DMS153 (cell line): ENCODE results near the gene UNC5A.

Source experiments
- DNase-seq: peaks from one replicate; lab custom pipeline; 2025; lab: John Stamatoyannopoulos, UW

UNC5A gene

DNA sequence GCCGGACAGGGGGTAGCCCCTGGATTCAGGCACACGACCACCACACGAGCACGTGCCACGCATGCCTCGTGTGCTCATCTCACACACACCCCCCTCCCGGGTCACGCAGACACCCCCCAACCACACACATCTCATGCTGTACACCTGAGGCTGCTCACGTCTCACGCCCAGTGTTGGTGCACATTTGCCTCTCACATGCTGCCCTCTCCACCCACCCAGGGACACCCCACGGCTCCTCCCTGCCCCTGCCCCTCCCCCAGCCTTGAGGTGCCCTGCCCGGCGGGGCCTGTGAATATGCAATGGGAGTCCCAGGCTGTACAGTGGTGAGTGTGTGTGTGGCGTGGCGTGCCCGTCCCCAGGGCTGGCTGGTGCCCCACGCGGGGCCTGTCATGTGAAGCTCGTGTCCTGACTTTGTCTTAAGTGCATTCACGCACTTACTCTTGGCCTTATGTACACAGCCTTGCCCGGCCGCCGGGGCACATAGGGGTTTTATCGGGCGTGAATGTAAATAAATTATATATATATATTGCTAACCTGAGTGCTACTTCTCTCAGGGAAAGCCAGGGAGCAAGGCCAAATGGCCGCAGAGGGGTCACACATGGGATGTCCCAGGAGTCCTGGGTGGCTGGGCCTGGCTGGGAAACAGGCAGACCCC lies 70.1 kb downstream of the UNC5A start:
- DNase-seq, result no peak

DNA sequence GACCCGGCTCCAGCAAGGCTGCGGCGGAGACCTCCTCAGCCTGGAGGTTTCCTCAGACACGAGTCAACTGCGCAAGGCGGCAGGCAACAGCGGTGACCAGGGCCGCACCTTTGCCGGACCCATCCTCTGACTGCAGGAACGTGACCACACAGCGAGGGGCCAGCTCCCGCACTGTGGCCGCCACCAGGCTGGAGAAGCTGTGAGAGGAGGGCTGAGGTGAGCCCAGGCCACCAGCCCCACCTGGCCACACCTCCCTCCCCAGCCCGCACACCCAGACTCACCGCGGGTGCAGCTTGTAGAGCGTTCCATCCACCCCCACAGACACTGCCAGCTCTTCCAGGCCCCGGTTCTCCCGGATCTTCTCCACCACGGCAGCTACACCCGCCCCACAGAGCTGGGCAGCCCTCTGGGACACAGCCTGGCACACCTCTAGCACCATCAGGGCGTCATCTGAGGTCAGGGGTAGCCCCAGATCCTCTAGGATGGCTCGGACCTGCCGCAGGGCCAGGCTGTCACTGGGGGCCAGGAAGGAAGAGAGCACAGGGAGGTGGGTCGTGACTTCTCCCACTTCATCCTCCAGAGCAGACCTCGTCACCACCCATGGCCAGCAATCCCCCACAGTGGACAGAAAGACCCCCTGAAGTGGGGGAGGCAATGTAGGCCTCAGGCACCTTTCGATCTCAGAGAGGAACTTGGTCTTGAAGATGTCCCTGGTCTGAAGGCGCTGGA lies 70.8 kb downstream of the UNC5A start:
- DNase-seq, result no peak

DNA sequence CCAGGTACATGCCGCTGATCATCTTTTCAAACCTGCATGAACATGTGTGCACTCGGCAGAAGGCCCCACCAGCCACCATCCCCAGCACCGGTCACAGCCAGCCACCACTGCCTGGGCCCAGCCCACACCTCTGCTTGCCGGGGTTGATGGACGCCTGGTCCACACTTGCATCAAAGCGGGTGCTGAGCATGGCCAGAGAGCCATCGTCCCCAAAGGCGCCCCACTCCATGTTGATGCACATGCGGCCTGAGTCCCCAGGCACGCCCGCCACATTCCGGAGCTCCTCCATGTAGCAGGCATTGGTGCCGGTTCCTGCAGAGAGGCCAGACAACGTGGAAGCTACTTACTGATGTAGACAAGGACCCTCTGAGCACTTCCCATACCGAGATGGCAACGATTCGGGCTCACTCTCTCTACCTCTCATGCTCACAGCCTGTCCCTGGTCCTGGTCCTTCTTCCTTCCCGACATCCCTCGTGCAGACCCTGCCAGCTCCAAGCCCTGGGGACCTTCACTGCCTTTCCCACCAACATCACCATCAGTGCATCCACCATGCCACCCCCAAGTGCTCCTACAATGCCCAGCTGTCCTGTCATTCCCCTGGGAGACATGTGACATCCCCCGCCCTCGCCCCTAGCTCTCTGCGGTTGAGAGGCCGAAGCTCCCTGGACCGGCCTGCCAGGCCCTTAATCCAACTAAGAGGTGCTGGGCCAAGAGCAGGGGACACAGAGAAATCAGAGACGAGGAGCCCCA lies 71.6 kb downstream of the UNC5A start:
- DNase-seq, result no peak

DNA sequence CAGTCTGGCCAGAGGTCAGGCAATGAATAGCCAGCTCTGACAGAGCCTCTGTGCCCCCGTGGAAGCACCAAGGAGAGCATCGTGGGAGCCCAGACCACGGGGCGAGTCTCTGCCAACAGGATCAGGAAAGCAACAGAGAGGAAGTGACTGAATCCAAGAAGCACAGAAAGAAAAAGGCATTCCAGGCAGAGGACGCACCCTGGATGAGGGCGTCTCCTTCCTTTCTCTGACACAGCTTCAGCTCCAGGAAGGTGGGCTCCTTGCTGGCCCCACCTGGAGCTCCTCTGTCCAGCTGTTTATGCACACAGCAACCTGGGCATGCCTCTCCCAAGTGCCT lies 72.2 kb downstream of the UNC5A start:
- DNase-seq, result no peak

GRCh38 chr5:176883700-176884570 lies 73.6 kb downstream of the UNC5A start:
- no peak for DNase-seq

DNA sequence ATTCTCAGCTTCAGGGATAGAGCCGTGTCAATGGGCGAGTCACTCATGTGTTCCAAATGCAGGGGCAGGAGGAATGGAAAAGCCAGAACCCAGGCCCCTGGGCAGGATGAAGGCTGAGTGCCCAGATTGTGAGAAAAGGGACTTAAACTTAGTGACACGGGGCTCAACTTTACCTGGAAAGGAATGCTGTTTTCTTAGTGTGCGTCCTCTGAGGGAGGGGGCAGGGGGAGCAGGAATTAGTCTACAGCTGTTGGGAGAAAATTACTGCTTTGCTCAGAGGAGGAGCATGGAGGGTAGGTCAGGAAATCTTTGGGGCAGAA lies 74.2 kb downstream of the UNC5A start:
- no peak for DNase-seq

GRCh38 chr5:176886336-176887251 lies 76.2 kb downstream of the UNC5A start:
- no peak for DNase-seq

- DNase-seq, result no peak
These were observed 77.0 kb downstream of the UNC5A start for GRCh38 chr5:176887252-176887849.

DNA sequence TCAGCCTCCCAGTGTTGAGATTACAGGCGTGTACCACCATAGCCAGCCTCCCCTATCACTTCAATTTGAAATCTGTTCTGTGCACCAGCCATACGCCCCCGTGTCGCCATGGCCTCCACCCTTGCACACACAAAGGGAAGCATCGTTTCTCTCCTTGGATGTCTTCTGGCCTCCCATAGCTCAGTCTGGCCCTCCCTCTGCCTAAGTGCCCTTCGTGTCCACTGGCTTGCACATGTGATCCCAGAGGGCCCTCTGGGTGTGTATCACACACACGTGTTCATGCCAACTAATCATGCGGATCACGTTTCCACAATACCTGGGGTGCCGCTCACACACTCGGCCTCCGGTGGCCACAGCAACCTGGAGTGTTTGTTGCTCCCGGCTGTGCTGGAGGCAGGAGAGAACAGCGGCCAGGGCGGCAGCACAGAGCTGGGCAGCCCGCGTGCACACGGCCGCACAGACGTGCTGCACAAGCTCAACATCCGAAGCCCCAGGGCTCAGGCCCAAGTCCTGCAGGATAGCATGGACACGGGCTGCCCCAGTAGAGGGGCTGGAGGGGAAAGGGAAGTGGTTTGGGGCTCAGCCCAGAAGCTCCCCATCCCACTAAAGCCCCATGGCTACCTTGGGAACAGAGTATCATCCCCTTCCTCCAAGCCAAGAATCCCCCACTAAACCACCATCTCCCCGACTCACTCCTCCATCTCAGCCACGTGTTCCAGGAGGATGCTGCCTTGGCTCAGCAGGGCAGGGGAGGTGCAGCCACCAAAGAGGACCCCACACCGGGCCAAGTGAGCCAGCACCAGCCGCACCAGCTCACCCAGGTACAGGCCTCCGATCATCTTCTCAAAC lies 77.9 kb downstream of the UNC5A start:
- DNase-seq, result no peak

DNA sequence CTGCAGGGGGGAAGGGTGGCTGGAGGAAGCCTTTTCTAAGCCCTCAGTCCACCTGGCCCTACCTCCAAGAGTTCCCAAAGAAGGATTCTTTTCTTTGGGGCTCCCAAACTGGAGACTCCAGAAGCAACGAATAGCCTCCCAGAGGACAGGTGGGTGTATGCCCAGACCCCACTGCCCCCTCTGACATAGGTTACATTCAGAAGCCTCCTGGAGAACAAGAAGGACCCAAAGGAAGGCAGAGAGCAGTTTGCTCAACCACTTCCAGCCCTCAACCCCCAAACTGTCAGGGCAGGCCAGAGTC lies 78.5 kb downstream of the UNC5A start:
- no peak for DNase-seq

DNA sequence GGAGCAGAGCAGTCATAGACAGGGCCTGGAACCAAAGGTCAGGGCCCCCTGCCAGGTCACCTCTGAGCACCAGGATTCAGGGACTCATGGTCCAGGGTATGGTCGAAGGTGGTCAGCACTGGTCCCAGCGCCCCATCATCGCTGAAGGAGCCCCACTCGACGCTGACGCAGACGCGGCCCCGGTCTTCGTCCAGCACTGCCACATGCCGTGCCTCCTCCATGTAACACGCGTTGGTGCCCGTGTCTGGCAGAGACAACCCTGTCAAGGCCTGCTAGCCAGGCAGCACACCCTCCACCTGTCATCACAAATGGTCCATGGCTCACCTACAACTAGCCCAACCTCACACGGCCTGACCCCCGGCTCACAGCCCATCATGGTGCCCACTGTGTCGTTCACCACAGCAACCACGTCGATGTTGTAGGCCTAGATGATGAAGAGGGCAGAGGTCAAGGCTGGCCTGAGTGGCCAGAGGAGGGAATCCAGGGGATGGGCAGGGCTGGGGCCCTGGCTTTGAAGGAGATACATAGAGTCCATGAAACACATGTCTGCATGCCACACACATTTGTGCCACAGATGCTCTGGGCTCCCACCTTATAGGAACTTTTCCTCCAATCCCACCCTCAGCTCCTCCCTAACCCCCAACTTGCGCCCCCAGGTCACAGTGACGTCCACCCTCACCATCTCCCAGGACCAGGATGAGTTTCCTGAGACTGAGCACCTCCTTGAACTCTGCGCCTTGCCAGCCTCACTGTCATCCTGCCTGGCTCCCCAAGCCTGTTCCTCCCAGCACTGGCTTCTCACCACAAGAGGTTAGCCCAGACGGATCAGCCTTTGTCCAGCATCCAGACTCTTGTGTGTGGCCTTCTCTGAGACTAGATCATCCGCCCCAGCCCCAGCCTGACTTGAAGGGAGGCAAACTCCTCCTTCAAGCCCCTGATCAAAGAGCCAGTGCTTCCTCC lies 79.2 kb downstream of the UNC5A start:
- no peak for DNase-seq

DNA sequence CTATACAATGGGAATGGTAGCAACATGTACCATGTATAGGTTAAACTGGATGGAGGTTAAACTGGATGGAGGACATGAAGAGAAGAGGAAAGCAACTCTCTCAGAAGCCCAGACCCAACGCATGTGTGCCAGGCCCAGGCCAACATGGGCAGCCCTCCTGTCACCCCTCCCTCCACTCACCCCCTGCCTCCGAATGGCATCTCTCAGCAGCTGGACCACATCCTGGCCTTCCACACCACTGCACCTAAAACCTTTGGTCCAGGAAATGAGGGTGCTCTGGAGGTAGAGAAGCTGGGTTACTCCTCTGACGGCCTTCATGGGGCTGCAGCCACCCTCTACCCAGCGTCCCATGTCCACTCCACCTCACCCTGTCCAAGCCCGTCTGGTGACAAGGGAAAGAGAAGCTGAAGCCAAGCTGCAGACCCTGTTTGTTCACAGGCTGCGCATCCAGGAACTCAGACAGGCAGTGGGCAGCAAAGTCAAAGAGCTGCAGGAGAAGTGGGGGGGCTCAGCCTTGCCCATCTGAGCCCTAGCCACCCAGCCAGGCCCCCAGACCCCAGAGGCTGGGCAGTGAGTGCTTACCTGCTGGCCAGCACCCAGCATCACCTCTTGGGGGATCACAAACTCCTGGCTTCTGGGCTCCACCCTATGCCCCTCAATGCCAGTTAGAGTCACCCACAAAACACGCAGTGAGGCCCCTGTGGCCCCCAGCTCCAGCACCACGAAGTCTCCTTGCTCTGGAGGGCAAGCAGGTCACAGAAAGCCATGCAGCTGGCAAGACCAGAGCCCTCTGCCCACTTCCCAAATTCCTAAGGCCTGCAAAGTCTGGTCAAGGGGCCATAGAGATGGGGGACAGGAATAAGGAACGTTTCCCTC lies 80.3 kb downstream of the UNC5A start:
- no peak for DNase-seq

DNA sequence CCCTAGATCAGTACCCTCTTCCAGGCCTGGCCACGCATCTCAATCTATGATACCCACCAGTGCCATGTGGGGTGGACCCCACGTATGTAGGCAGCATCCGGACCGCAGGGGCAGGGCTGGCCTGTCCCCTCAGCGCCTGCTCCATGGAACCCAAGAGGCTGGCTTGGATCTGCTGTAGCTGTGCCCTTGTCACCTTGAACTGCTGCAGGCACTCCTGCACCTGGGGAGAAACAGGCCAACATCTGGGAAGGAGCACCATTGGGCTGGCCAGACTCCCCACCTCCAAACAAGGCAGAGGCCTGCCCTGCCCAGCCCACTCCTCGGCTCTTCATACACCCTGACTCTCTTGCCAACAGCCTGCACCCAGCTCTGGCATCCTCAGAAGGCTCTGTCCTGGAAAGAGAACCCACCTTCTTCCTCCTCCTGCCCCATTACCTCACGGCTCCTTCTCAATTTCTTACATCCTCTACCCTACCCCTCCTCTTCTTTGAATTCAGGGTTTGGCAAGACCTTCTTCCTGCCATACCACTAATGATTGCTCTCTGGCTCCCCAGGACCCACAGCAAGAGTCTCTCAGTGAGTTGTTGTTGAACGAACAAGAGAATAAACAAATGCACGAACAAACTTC lies 81.1 kb downstream of the UNC5A start:
- no peak for DNase-seq

- no peak for DNase-seq
These were observed 82.3 kb downstream of the UNC5A start for GRCh38 chr5:176892663-176893062.

DNA sequence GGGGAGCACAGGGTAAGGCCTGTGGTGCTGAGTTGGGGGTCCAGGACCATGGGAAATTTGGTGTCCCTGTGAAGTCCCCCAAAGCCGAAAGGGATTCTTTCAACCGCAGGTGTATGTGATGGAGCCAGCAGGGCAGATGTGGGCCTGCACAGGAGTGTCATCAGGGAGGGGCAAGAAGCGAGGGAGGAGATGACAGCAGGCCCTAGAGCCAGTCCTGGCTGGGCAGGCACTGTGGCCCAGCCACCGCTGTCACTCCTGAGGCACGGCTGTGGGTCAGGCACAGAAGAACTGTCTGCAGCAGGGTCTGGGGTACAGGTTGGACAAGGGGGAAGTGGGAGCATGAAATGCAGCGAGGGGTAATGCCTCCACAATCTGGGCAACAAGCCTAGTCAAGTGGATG lies 83.9 kb downstream of the UNC5A start:
- DNase-seq, result no peak

GRCh38 chr5:176895831-176896230 lies 85.5 kb downstream of the UNC5A start:
- DNase-seq, result no peak

- no peak for DNase-seq
These were observed 86.9 kb downstream of the UNC5A start for GRCh38 chr5:176897263-176897662.
